HG03457 (cell line): ENCODE data around the gene SSBP3.

ENCODE experiments used
- ATAC-seq: cut with Tn5 transposase; IDR thresholded peaks from one replicate; pipeline ENCODE4 v1.9.1; 2021; ENCODE audit warnings: moderate number of reproducible peaks; ENCODE audit not compliant: unreplicated experiment

The SSBP3 gene

DNA sequence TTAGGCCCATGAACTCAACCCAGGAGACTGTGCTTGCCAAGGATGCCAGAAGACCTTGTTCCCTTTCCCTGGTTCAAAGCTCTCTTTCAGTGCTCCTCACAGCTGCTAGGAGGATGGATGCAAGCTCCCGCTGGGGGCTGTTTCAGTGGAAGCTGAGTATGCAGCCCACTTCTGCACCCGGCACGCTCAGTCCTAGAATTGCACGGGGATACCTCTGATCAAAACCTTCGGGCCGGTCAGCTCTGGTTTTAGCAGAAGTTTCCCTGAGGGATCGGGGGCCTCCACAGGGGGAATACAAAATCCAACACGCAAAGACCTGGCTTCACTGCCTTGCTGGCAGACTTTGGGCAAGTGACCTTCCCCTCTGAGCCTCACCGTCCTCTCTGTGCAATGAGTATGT lies 4.2 kb upstream of the SSBP3 start:
- no peak for ATAC-seq

DNA sequence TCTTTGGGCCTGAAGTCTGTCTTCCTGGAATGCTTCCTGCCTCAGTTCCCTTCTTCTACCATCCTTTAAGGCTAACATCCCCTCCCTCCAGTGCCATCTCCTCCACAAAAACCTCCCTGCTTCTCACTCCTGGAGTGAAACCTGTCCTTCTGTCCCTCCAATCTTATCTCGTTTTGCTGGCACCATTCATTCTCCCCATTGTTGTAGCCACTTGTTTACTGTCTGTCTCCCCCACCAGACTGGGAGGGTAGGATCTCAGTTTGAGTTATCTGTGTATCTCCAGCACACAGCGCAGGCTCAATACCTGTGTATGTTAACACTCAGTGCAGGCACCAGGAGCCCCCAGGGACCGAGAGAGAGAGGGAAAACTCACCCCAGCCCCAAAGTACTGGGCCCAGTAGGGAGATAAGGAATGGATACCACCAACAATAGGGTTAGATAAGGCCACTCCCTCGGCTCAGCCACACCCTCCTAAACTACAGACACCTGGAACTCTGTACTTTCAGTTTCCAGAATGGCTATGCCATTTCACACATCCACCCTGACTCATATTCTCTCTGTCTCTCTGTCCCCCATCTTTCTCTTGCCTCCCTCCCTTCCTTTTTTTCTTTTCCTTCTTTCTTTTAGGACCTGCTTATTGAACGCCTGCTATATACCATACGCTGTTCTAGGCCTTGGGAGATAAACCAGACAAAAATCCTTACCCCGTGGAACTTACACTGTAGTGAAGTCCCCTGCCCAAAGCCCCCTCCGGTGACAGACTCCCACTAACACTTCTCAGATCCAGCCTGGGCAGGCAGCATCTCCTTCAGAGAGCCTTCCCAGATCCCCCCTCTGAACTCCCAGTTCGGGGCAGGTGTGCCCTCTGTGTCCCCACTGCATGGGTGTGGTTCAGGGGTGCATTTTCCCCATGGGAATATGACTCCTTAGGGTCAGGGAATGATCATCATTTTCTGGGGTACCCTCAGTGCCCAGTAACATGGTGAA lies 3.3 kb upstream of the SSBP3 start:
- no peak for ATAC-seq

DNA sequence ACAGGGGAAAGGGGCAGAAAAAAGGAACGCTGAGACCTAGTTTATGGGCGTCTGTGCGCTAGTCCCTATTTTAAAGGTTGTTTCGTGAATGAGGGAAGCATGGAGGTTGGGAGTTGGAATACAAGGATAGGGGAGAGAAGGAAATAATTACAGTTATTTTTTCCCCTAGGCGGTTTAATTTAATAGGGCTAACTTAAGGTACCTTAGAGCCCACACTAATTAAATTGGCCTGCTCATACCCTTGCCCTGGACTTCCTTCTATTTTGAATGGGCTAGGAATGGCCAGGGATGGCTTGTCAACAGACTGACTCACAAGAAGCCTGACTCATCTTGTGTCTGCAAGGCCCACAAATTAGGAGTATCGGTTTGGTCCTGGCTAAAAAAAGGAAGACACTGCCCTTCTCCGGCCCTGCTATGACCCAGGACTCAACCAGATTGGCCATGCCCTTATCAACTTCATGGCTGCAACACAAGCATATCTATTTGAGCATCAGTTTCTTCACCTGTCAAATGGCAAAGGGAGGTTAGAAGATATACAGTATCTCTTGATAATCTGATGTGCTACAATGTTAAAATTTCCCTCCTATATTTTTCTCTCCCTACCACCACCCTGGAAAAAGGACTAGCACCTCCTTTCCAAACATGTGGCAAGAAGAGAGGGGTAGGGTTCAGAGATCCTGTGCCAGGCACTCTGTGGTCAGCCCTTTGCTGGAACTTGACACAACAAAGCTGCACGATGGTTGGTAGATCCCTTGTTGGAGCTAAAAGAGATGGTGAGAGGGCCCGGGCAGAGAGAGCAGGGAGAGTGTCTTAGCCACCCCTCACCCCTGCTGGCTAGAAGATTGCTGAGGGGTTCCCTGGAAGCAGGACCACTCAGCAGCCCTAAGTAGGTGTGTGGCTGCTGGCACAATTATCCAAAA lies 2.2 kb upstream of the SSBP3 start:
- ATAC-seq, result no peak

DNA sequence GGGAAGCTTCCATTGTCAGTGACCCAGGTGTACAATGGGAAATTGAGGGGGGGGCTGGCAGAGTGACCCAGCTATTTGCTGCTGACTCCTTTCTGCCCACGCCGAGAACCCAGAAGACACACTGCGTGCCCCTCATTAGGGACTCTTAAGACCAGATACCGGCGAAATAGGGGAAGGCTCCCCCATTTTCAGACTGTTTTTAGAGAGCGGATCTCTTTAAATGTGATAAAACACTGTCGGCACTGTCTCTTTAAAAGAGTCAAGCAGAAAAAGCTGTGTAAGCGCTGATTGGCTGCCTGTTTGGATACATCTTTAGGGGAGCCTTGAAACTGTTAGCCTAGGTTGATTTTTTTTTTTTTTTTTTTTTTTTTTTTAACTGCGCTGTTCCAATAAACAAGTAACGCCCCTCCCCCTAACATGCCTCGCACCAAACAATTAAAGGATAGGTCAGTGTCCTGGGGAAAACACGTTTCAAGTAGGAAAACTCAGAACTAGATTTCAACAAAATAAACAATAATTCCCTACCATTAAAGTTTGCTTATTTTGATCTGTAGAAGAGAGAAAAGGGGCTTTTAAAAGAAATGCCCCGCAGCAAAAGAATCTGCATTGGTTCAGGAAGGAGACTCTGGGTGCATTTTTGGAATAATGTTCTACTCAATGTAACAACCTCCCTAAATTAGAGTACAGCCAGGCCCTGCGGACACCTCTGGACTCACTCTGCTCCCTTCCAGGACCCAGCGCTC lies 1.4 kb upstream of the SSBP3 start:
- ATAC-seq, result no peak

DNA sequence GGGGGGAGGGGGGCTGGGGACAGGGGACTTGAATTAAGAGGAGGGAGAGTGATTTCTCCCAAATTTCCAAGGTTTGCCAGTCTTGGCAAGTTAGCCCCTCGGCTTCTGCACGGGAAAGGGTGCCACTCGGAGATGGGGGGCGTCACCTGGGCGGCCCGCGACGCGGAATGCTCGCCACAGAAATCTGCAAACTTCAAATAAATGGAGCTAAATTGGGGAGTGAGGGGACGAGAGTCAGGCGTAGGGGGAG lies 885 bp upstream of the SSBP3 start:
- ATAC-seq, result no peak

DNA sequence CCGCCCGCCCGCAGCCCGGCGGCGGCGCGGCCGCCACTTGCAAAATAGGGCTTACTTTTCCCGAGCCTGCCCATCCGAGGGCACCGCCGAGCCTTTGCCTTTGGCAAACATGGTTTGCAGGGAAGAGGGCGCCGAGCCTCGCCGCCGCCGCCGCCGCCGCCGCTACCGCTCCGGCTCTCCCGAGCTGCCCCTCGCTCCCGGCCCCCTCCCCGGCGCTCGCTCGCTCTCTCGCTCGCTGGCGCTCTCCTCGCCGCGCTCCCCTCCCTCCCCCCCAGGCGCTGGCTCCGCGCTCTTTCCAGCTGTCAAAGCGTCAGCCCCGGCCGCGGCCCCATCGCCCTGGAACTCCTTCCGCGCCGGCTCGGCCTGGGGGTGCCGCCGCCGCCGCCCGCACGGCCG lies 298 bp downstream of the SSBP3 start:
- ATAC-seq, result no peak

DNA sequence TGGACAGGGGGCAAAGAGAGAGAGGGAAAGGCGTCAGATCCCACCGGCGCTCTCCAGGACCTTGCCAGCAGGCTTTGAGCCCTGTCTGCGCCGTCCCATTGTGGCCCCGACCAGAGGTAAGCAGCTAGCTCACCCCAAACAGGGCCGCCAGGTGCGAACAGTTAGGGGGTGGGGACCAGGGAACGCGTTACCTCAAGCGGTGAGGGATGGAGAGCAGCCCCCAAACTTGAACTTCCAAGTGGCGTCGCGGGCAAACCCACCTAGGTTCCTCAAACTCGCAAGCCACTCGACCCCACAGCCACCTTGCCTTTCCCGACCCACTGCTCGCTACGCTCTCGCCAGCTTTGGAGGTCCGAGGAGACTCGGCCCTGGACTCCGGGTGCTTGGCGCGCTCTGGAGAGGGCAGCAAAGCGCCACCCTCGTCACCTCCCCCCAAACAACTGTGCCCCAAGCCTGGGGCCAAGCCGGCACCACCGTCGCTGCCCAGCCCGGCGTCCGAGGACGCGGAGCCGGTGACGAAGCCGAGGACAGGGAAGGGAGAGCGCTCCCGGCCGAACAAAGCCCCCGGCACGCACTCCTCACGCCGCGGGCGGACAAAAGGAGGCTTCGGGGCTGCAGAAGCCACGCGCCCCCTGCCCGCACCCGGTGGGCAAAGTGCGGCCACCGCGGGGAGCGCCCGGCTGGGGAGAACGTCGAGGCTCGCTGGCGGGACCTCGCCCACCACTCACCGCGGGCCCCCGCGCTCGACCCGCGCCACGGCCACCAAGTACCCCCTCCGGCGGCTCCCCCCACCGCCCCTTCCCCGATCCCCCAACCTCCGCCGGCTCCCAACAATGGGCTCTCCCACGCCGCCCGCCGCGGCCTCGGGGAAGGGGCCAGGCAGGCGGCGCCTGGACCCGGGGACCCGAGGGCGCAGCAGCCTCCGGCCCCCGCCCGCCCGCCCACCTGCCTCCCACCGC lies 976 bp downstream of the SSBP3 start:
- ATAC-seq, result no peak

DNA sequence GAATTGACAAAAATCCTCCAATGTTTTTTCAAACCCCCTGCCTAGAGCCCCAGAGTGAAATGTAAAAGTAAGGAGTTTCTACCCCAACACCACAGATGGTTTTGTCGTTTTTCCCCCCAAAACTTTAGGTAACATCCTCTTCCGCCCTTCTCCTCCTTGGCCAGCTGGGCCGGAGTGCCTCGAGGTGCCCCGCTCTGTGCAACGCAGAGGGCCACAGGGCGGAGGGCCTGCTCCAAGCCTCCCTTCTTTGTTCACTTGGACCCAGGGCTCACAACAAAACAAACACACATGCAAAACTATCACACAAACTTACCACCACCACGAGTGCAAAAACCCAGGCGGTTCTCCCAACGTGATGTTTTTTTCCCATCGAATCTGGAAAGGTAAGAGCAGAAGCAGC lies 1.9 kb downstream of the SSBP3 start:
- no peak for ATAC-seq

DNA sequence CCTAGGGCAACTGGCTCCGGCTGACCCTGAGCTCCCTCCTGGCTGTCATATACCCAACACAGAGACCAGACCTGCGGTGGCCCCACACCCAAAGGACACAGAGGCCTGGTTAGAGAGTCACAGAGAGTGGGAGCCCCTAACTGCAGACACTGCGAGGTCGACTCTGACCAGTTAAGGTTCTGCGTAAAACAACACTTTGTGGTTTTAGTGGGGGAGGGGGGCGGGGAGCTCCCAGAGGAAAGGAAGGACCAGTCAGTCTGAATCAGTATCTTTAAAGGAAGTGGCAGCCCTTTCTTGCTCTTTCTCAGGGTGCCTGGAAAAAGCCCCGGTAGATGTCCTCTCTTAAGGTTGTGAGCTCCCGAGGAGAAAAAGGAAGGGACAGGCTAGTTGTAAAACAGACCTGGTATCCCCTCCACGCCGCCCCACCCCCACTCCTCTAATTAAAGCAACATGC lies 2.4 kb downstream of the SSBP3 start:
- ATAC-seq, result no peak

DNA sequence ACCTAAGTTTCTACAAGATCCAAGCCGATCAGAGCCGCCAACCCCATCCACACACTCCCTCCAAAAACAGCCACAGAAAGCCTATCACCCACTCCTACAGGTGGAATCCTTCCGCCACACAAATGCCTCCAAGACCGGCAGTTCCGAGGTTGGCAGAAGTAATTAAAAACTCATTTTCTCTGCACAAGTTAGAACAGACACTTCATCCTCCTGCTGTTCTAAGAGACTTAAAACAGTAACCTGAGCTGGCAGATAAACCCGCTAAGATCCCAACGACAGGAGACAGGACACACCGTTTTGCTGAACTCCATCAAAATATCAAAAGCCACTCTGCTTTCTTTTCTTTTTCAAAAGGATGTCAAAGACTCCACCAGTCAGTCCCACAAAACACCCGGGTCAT lies 2.8 kb downstream of the SSBP3 start:
- no peak for ATAC-seq

DNA sequence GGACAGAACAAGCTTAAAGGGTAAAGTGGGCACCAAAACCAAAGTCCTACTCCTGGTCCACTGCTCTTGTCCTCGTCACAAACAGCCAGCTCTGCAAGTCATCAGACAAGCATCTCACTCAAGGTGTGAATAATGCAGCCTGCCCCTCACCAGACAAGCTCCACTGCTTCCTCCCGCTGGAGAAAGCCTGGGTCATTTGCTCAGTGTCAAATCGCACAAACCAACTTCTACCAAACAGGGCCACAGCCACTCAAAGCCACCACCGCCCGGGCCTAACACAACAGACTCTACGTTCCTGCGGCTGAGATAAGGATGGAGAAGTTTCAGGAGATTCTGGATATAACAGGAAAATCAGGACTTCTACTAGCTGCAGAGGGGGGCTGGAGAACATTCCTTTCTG lies 3.3 kb downstream of the SSBP3 start:
- ATAC-seq, result no peak

DNA sequence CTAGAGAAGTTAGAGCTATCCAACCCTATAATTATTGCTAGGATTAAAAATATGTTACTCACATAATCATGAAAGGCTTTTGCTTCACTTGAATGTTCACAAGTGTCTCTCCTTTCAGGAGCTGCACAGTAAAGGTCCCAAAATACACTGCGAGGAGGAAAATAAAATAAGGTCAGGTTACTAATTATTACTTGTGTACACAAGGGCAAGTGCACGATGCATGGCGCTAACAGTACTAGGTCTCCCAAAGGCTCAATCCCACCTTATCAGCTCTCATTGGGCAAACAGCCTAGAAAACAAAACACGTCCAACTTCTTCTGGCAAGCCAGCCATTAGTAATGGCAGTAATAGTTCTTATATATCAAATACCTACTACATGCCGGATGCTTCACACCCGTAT lies 4.4 kb downstream of the SSBP3 start:
- no peak for ATAC-seq

DNA sequence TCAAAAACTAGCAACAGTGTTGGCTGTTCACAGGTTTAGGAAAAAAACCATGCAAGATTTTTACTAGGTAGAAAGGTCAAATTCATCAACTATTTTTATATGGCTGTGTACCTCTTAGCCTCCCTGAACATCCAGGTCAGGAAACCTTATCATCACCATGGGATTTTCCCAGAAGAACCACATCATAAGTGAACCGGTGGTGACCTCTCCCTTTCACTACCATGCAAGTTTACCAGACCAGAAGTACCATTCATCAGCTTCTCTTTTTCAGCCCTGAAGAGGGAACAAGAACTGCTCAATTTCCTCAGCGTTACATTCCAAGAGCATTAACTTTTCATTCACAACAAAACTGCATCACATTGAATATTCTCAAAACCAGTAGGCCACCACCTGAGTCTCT lies 5.9 kb downstream of the SSBP3 start:
- no peak for ATAC-seq

DNA sequence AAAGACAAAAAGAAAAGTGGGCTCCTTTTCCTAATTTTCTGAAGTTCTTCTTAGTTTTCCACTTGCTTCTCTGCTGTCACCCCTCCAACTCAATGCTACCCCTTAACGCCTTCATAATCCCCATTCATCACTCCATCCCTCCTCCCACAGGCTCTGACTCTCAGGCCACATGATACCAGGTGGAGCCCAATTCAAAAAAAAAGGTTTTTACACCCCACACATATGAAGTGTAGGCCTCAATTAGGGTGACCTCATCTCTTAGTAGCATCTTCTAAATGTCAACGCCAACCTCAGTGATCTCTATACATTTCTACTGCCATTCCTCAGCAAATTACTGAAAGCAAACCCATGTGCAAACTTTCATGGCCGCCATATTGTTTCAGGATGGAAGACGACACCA lies 6.4 kb downstream of the SSBP3 start:
- ATAC-seq, result no peak

DNA sequence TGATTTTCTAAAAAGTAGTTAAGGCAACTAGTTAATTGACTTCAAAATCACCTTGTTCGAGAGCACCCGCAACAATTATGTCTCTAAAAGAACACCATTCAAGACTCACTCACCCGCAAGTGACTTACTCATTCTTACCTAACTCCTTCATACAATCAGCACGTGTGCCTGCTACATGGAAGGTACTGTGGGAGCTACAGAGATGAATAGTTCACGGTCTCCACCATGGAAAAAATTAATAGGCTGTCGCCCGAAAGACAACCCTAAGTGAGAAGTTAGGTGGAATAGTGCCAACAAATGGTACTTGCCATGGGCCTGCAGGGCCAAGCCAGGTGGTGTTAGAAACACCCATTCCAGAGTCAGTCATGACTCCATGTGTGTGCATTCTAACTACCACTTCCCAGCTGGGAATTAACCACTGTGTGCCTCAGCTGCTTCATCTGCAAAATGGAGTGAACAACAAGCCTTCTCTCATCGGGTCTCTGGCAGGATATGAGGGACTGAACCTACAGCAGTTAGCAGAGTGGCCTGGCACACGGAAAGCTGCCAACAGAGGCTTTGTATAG lies 7.1 kb downstream of the SSBP3 start:
- no peak for ATAC-seq

DNA sequence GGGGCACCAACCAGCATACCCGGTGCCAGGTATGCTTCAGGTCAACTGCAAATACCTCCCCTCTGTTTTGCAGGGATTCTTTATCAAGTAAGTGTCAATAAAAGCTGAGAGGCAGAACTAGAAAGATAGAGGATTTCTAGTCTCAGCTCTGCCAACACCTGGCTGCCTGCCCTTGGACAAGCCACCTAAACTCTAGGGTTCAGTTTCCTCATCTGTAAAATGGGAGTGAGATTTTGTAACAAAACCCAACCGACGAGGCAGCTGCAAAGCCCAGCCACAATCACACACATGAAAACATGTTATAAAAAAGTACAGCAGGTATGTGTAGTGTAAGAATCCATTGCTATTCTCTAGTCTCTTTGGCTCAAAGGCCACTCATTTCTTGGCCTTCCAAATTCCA lies 8.2 kb downstream of the SSBP3 start:
- ATAC-seq, result no peak

DNA sequence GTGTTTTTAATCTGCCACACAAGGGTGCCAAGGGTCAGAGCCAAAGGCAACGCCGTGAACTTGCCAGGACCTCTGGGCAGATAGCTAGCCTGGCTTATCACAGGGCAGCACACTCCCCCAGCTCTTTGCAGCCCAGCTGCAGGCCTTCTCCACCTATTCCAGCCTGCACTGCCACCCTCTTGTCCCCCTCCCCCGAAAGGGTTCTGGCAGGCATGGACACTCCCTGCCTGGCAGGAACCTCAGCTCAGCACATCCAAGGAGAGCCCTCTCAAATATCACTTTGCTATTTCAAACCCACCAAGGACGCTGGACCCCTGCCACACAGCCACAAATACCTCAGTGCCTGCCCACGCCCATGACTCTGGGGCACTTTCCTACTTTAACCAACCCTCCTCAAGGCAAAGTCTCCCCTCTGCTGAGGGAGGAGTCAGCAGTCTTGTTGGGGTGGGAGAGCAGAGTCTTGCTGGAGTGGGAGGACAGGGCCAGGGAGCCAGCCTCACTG lies 9.1 kb downstream of the SSBP3 start:
- ATAC-seq, result no peak

DNA sequence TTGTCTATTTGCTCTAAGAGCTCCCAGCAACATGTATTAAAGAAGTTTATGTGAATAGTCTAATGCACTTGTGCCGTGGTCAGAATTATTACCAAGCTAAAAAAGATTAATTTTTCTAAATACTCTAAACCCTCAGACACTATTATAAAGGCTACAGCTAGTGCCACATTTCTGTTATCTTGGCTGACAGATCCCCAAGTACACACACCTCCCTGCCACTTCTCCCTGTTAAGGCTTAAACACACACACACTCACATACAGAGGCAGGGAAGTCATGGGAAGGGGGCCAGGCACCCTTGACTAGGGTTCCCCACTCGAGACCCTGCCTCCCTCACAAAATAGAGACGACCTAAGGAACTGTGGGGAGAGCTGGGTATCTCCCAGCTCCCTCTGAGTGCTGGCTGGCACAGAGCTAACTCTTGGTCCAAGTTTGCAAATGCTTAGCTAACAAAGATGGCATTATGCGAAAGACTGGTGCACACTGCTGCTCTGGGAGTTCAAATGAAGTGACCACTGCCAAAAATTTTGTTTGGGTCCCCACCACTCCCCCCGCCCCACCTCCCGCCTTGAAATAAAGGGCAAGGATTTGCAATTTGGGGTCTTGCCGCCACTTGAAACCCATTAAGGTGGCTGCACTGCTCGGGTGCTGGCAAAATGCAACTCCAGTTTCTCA lies 9.8 kb downstream of the SSBP3 start:
- no peak for ATAC-seq

DNA sequence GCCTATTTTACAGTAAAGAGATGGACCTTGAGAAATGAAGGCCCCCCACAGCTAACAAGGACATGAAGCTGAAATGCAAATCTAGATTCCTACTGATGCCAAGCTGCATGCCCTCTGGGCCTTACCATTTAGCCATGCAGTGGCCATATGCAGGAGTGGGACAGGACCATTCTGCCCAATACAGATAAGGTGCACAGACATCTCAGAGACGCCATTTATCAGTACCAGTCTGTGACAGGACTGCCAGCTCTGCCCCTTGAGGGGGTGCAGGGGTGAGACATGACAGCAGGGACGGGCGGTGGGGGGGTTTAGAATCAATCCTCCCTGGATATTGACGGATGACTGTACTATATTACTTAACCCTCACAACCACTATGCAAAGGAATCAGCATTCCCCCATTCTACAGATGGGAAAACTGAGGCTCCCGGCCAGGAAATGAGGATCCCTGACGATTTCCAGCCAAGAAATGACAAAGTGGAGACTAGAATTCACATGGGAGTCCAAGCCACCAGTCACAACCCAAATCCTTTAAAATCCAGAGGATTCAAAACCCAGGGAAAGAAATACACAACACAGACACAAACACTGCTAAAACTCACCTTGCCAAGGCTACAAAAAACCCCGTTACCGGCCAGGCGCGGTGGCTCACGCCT lies 10.8 kb downstream of the SSBP3 start:
- ATAC-seq, result no peak
